BLaER1 treated with 17β-estradiol and CSF1 and Interleukin-3, amounts not matched to agents 10 nM and 100 nM (cell line): Measurements from ENCODE around the gene DOCK4.

Experiments
- H3K27ac ChIP-seq, 11 experiments: shearing (Covaris generic); formaldehyde crosslinking; 2 replicates each; pipeline ENCODE4 v1.8.1; 2022
- H3K27me3 ChIP-seq, 11 experiments: shearing (Covaris generic); formaldehyde crosslinking; 2 replicates each; pipeline ENCODE4 v1.8.1; 2022
- H3K36me3 ChIP-seq, 11 experiments: shearing (Covaris generic); formaldehyde crosslinking; 2 replicates each; pipeline ENCODE4 v1.8.1; 2022
- H3K4me1 ChIP-seq, 10 experiments: shearing (Covaris generic); formaldehyde crosslinking; 2 replicates each; pipeline ENCODE4 v1.8.1; 2022
- H3K4me2 ChIP-seq, 11 experiments: shearing (Covaris generic); formaldehyde crosslinking; 2 replicates each; pipeline ENCODE4 v1.8.1; 2022
- H3K4me3 ChIP-seq, 10 experiments: shearing (Covaris generic); formaldehyde crosslinking; 2 replicates each; pipeline ENCODE4 v1.8.1; 2022
- H3K9ac ChIP-seq, 11 experiments: shearing (Covaris generic); formaldehyde crosslinking; 2 replicates each; pipeline ENCODE4 v1.8.1; 2022
- H3K9me3 ChIP-seq, 11 experiments: shearing (Covaris generic); formaldehyde crosslinking; replicated peaks in 1 of 11; 2 replicates each; pipeline ENCODE4 v1.8.1; 2022
- H4K20me1 ChIP-seq, 11 experiments: shearing (Covaris generic); formaldehyde crosslinking; 2 replicates each; pipeline ENCODE4 v1.8.1; 2022
- Cebpa-rat ChIP-seq, 11 experiments: shearing (Covaris generic); IDR thresholded peaks; 2 replicates each; pipeline ENCODE4 v1.8.1; 2022

DOCK4 gene

DNA sequence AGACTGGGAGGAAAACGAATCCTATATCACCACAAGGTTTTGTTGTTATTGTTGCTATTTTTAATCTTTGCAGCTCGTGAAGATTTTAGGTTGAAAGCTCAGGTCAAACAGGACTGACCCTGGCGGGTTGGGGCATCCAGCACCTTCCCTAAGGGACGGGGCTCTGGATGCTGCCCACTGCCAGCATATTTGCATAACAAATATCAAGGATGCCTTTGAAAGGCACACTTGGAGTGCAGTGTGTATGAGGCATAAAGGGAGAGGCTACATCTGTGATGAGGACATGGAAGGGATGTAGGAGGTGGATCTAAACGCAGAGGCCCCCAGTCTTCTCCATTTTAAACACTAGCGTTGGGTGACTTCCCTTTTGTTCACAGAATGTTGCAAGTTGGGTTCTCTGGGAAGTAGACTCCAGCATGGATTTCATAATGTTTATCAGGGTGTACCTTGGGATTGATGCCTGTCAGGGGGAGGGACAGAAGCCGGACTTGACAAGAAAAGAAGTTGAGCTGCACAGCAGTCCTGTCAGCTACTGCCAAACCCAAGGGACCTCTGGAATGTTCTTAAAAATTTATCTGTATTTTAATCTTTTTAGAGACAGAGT, 462.9 kb downstream of the DOCK4 start:
- H4K20me1 ChIP-seq, result peaks cover 0 to 21% (median 0%) of the 10 kb centered on the region in 11 experiments; a peak in 4 of 22 replicates
- peaks cover 0 to 18% (median 12%) of the 10 kb centered on the region in 10 experiments; a peak in 15 of 20 replicates for H3K4me1 ChIP-seq
- peaks cover 0 to under 1% (median 0%) of the 10 kb centered on the region in 11 experiments; a peak in 1 of 22 replicates for H3K9me3 ChIP-seq
- no peak for TF ChIP-seq Cebpa-rat (IDR thresholded peaks at IDR 0.05)
- no peak overlapping the region for H3K4me3 ChIP-seq
- no peak overlapping the region for H3K27ac ChIP-seq
- no peak overlapping the region for H3K9ac ChIP-seq
- H3K36me3 ChIP-seq, result peaks cover 0 to 100% (median 0%) of the 10 kb centered on the region in 11 experiments; a peak in 11 of 22 replicates
- no peak overlapping the region; a peak in 1 of 22 replicates for H3K4me2 ChIP-seq
- no peaks in the 10 kb centered on the region for H3K27me3 ChIP-seq

- Histone ChIP-seq H3K4me2 (no peak overlapping the region), H3K4me3 (no peak overlapping the region), H4K20me1 (peaks cover 0 to 26% (median 0%) of the 10 kb centered on the region in 11 experiments; a peak in 4 of 22 replicates), H3K27ac (no peak overlapping the region), H3K27me3 (no peaks in the 10 kb centered on the region), H3K4me1 (peaks cover 0 to 18% (median 12%) of the 10 kb centered on the region in 10 experiments; a peak in 15 of 20 replicates), H3K9me3 (no peaks in the 10 kb centered on the region), H3K9ac (no peak overlapping the region), H3K36me3 (peaks cover 0 to 100% (median 0%) of the 10 kb centered on the region in 11 experiments; a peak in 11 of 22 replicates)
- TF ChIP-seq Cebpa-rat (IDR thresholded peaks at IDR 0.05), result no peak
Measured at GRCh38 chr7:111741811-111742240, 464.4 kb downstream of the DOCK4 start.

- no peak for TF ChIP-seq Cebpa-rat (IDR thresholded peaks at IDR 0.05)
- Histone ChIP-seq H3K36me3 (peaks cover 0 to 100% (median 0%) of the 10 kb centered on the region in 11 experiments; a peak in 10 of 22 replicates), H3K9ac (no peak overlapping the region), H3K4me3 (no peak overlapping the region), H4K20me1 (peaks cover 0 to 35% (median 0%) of the 10 kb centered on the region in 11 experiments; a peak in 4 of 22 replicates), H3K27ac (no peak overlapping the region), H3K4me1 (peaks cover 0 to 18% (median 12%) of the 10 kb centered on the region in 10 experiments; a peak in 15 of 20 replicates), H3K9me3 (no peaks in the 10 kb centered on the region), H3K27me3 (no peaks in the 10 kb centered on the region), H3K4me2 (no peak overlapping the region)
Measured at GRCh38 chr7:111740942-111741341, 465.3 kb downstream of the DOCK4 start.

GRCh38 chr7:111736552-111736874, 469.7 kb downstream of the DOCK4 start:
- Histone ChIP-seq H3K4me3 (no peak overlapping the region), H3K4me2 (no peak overlapping the region), H3K9me3 (no peaks in the 10 kb centered on the region), H3K4me1 (no peaks in the 10 kb centered on the region), H3K9ac (no peak overlapping the region), H4K20me1 (peaks cover 0 to 30% (median 0%) of the 10 kb centered on the region in 11 experiments; a peak in 2 of 22 replicates), H3K36me3 (peaks cover 0 to 97% (median 0%) of the 10 kb centered on the region in 11 experiments; a peak in 11 of 22 replicates), H3K27me3 (no peaks in the 10 kb centered on the region), H3K27ac (no peak overlapping the region)
- TF ChIP-seq Cebpa-rat (IDR thresholded peaks at IDR 0.05), result no peak

DNA sequence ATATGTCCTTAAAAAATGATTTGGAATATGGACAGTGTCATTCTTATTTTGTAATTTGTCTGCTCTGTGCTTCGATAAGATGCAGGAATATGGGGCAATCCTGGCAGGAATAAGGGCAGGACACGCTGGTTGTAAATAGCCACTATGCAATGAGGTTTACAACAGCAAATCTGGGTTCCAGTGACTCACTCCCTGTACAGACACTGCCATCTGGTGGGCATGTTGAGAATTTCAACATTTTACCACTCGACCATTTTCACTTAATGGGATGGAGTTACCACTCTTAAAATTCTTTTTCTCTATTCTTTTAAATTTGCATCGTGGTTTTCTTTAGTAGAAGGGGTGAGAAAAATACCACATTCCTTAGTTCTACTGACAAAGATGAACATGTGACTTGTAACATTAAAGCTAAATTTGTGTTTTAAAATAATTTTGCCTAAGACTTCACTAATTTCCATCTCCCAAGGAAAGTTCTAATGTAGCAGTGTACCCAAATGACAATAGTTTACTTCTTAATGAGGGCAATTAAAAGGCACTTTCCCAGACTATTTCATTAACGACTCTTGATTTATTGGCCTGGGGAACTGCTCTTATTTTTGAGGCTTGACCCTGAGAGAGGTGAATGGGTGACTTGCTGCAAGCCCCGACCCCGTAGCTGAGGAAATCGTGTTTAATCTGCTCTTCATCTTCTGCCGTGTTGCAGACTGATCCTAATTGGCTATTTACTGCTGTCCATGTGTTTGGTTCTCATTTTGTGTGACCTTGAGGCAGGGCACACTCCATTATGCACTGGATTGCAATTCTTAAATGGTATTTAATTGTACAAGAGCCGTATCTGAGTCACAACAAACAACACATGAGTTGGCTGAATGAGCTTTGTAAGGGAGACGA, 470.3 kb downstream of the DOCK4 start:
- TF ChIP-seq Cebpa-rat (IDR thresholded peaks at IDR 0.05), result no peak

GRCh38 chr7:111734954-111735660, 471.1 kb downstream of the DOCK4 start:
- no peak overlapping the region for H3K4me3 ChIP-seq
- H3K9me3 ChIP-seq, result no peaks in the 10 kb centered on the region
- no peak for TF ChIP-seq Cebpa-rat (IDR thresholded peaks at IDR 0.05)
- no peak overlapping the region for H3K4me2 ChIP-seq
- peaks cover 0 to 99% (median 0%) of the 10 kb centered on the region in 11 experiments; a peak in 11 of 22 replicates for H3K36me3 ChIP-seq
- H3K27ac ChIP-seq, result no peak overlapping the region
- peaks cover 0 to 30% (median 0%) of the 10 kb centered on the region in 11 experiments; a peak in 2 of 22 replicates for H4K20me1 ChIP-seq
- no peaks in the 10 kb centered on the region for H3K4me1 ChIP-seq
- H3K9ac ChIP-seq, result no peak overlapping the region
- H3K27me3 ChIP-seq, result no peaks in the 10 kb centered on the region

More for the DNA sequence above, 470.3 kb downstream of the DOCK4 start:
- Histone ChIP-seq H4K20me1 (peaks cover 0 to 30% (median 0%) of the 10 kb centered on the region in 11 experiments; a peak in 2 of 22 replicates), H3K27ac (no peak overlapping the region), H3K9me3 (no peaks in the 10 kb centered on the region), H3K4me1 (no peaks in the 10 kb centered on the region), H3K9ac (no peak overlapping the region), H3K36me3 (peaks cover 0 to 97% (median 0%) of the 10 kb centered on the region in 11 experiments; a peak in 11 of 22 replicates), H3K4me2 (no peak overlapping the region), H3K4me3 (no peak overlapping the region), H3K27me3 (no peaks in the 10 kb centered on the region)

- H3K36me3 ChIP-seq, result peaks cover 0 to 99% (median 6%) of the 10 kb centered on the region in 11 experiments; a peak in 12 of 22 replicates
- no peaks in the 10 kb centered on the region for H3K27me3 ChIP-seq
- peaks cover 0 to 6% (median 0%) of the 10 kb centered on the region in 11 experiments; a peak in 1 of 22 replicates for H3K9me3 ChIP-seq
- H3K4me2 ChIP-seq, result no peak overlapping the region
- no peak overlapping the region for H3K4me3 ChIP-seq
- H4K20me1 ChIP-seq, result peaks cover 0 to 32% (median 0%) of the 10 kb centered on the region in 11 experiments; a peak in 3 of 22 replicates
- H3K27ac ChIP-seq, result no peak overlapping the region
- TF ChIP-seq Cebpa-rat (IDR thresholded peaks at IDR 0.05), result no peak
- H3K4me1 ChIP-seq, result no peaks in the 10 kb centered on the region
- no peak overlapping the region for H3K9ac ChIP-seq
Measured at GRCh38 chr7:111732923-111733322, 473.3 kb downstream of the DOCK4 start.

- Histone ChIP-seq H3K4me3 (no peak overlapping the region), H4K20me1 (peaks cover 0 to 20% (median 0%) of the 10 kb centered on the region in 11 experiments; a peak in 3 of 22 replicates), H3K4me2 (no peak overlapping the region), H3K9me3 (peaks cover 0 to 6% (median 0%) of the 10 kb centered on the region in 11 experiments; a peak in 1 of 22 replicates), H3K36me3 (peaks cover 0 to 99% (median 6%) of the 10 kb centered on the region in 11 experiments; a peak in 12 of 22 replicates), H3K27ac (no peak overlapping the region), H3K27me3 (no peaks in the 10 kb centered on the region), H3K9ac (no peak overlapping the region), H3K4me1 (no peaks in the 10 kb centered on the region)
- TF ChIP-seq Cebpa-rat (IDR thresholded peaks at IDR 0.05), result no peak
Measured at GRCh38 chr7:111730476-111731300, 475.5 kb downstream of the DOCK4 start.
